ENCODE data around the gene FICD.

The FICD gene

GRCh38 chr12:108563804-108564151 is 48.7 kb downstream of the FICD start:
- FAIRE-seq (no peak), DNase-seq (ENCODE audit: insufficient read length, low spot score) (no peak)
- no peak for TF ChIP-seq TAF1 (IDR thresholded peaks at IDR 0.05; ENCODE audit: low read depth, low read length)
- no peak for TF ChIP-seq SPI1 (IDR thresholded peaks at IDR 0.05; ENCODE audit: low read depth, low read length)
- no peak for TF ChIP-seq POU2F2 (IDR thresholded peaks at IDR 0.05; ENCODE audit: low read depth, low read length)
- TF ChIP-seq PAX5 (IDR thresholded peaks at IDR 0.05; ENCODE audit: insufficient read depth, low read length, severe bottlenecking), result no peak
- TF ChIP-seq POLR2AphosphoS5 (IDR thresholded peaks at IDR 0.05; ENCODE audit: low read depth, low read length), result no peak
- TF ChIP-seq POLR2A (IDR thresholded peaks at IDR 0.05; ENCODE audit: low read depth, low read length), result no peak

GRCh38 chr12:108564724-108565123 is 49.6 kb downstream of the FICD start:
- no peak for DNase-seq (ENCODE audit: insufficient read length, low spot score)
- FAIRE-seq, result no peak
- TF ChIP-seq SPI1 (IDR thresholded peaks at IDR 0.05; ENCODE audit: low read depth, low read length) (no peak), POLR2A (IDR thresholded peaks at IDR 0.05; ENCODE audit: low read depth, low read length) (no peak), POU2F2 (IDR thresholded peaks at IDR 0.05; ENCODE audit: low read depth, low read length) (no peak), TAF1 (IDR thresholded peaks at IDR 0.05; ENCODE audit: low read depth, low read length) (no peak), POLR2AphosphoS5 (IDR thresholded peaks at IDR 0.05; ENCODE audit: low read depth, low read length) (no peak), PAX5 (IDR thresholded peaks at IDR 0.05; ENCODE audit: insufficient read depth, low read length, severe bottlenecking) (no peak)

- FAIRE-seq (no peak), DNase-seq (ENCODE audit: insufficient read length, low spot score) (no peak)
- TF ChIP-seq POLR2A (IDR thresholded peaks at IDR 0.05; ENCODE audit: low read depth, low read length) (no peak), POLR2AphosphoS5 (IDR thresholded peaks at IDR 0.05; ENCODE audit: low read depth, low read length) (no peak), SPI1 (IDR thresholded peaks at IDR 0.05; ENCODE audit: low read depth, low read length) (no peak), POU2F2 (IDR thresholded peaks at IDR 0.05; ENCODE audit: low read depth, low read length) (no peak), PAX5 (IDR thresholded peaks at IDR 0.05; ENCODE audit: insufficient read depth, low read length, severe bottlenecking) (no peak), TAF1 (IDR thresholded peaks at IDR 0.05; ENCODE audit: low read depth, low read length) (no peak)
Observed at GRCh38 chr12:108565146-108565545, 50.1 kb downstream of the FICD start.

- FAIRE-seq (peak; percentile 73), DNase-seq (ENCODE audit: insufficient read length, low spot score) (no peak)
- TF ChIP-seq POLR2A (IDR thresholded peaks at IDR 0.05; ENCODE audit: low read depth, low read length) (no peak), POLR2AphosphoS5 (IDR thresholded peaks at IDR 0.05; ENCODE audit: low read depth, low read length) (peak; percentile 67; the same call in 1 of the 2 replicates)
Observed at GRCh38 chr12:108565976-108566375, 50.9 kb downstream of the FICD start.

GRCh38 chr12:108566452-108566851 is 51.4 kb downstream of the FICD start:
- no peak for TF ChIP-seq TAF1 (IDR thresholded peaks at IDR 0.05; ENCODE audit: low read depth, low read length)
- TF ChIP-seq PAX5 (IDR thresholded peaks at IDR 0.05; ENCODE audit: insufficient read depth, low read length, severe bottlenecking), result no peak
- TF ChIP-seq SPI1 (IDR thresholded peaks at IDR 0.05; ENCODE audit: low read depth, low read length), result no peak
- TF ChIP-seq POLR2A (IDR thresholded peaks at IDR 0.05; ENCODE audit: low read depth, low read length), result no peak
- no peak for TF ChIP-seq POU2F2 (IDR thresholded peaks at IDR 0.05; ENCODE audit: low read depth, low read length)
- DNase-seq (ENCODE audit: insufficient read length, low spot score) (no peak), FAIRE-seq (no peak)

- peak; percentile 20 for FAIRE-seq
- DNase-seq (ENCODE audit: insufficient read length, low spot score), result no peak
Observed at GRCh38 chr12:108567406-108568337, 52.6 kb downstream of the FICD start.

GRCh38 chr12:108568338-108569154 is 53.5 kb downstream of the FICD start:
- TF ChIP-seq POLR2A (IDR thresholded peaks at IDR 0.05; ENCODE audit: low read depth, low read length) (no peak), PAX5 (IDR thresholded peaks at IDR 0.05; ENCODE audit: insufficient read depth, low read length, severe bottlenecking) (peak; percentile 48), SPI1 (IDR thresholded peaks at IDR 0.05; ENCODE audit: low read depth, low read length) (peak; percentile 84), POLR2AphosphoS5 (IDR thresholded peaks at IDR 0.05; ENCODE audit: low read depth, low read length) (peak; percentile 63), POU2F2 (IDR thresholded peaks at IDR 0.05; ENCODE audit: low read depth, low read length) (no peak), TAF1 (IDR thresholded peaks at IDR 0.05; ENCODE audit: low read depth, low read length) (no peak)
- DNase-seq (ENCODE audit: insufficient read length, low spot score), result no peak
- peak; percentile 97 for FAIRE-seq

More at GRCh38 chr12:108567406-108568337, 52.6 kb downstream of the FICD start:
- TF ChIP-seq POLR2A (IDR thresholded peaks at IDR 0.05; ENCODE audit: low read depth, low read length), result 0 out of 2 replicates have a peak, but pooled peaks have one; percentile 34
- TF ChIP-seq SPI1 (IDR thresholded peaks at IDR 0.05; ENCODE audit: low read depth, low read length), result peak; percentile 68
- TF ChIP-seq PAX5 (IDR thresholded peaks at IDR 0.05; ENCODE audit: insufficient read depth, low read length, severe bottlenecking), result no peak
- TF ChIP-seq POU2F2 (IDR thresholded peaks at IDR 0.05; ENCODE audit: low read depth, low read length), result no peak
- TF ChIP-seq TAF1 (IDR thresholded peaks at IDR 0.05; ENCODE audit: low read depth, low read length), result 0 out of 2 replicates have a peak, but pooled peaks have one; percentile 43
